K562 (cell line): Measurements from ENCODE around the gene SMARCB1. TPM values are rescaled to one million over a fixed set of nuclear protein-coding genes. Genes with fewer than 3 reads are reported as not detected.

Experiments
- CBX1 ChIP-seq: sonication (generic); IDR thresholded peaks from 2 replicates; pipeline ENCODE4 v1.6.1; 2016; ENCODE audit warnings: antibody characterized with exemption, low read depth, mild to moderate bottlenecking
- CHCHD3 ChIP-seq: fragments of 250-450 bp; sonication (Bioruptor Pico); IDR thresholded peaks from 2 replicates; pipeline ENCODE4 v2.1.2; 2022; ENCODE audit warnings: mild to moderate bottlenecking
- DACH1 ChIP-seq: fragments of 450-650 bp; IDR thresholded peaks from 2 replicates; pipeline ENCODE4 v1.6.1; 2018; ENCODE audit not compliant: partially characterized antibody
- EHMT2 ChIP-seq: fragments of 450-650 bp; IDR thresholded peaks from 2 replicates; pipeline ENCODE4 v1.6.1; 2018; ENCODE audit warnings: antibody characterized with exemption
- FOXA3 ChIP-seq, 2 experiments: fragments of 450-650 bp in 1 of 2; sonication (generic) in 1 of 2; formaldehyde crosslinking; IDR thresholded peaks in 1 of 2; conservative IDR thresholded peaks in 1 of 2; 2 replicates each; pipeline versions ENCODE4 v1.4.0 to v1.8.0; 2020 to 2022; ENCODE audit warnings: mild to moderate bottlenecking in 2 of 2, missing genetic modification reagents in 1 of 2
- GABPA ChIP-seq: fragments of 200-800 bp; sonication (Bioruptor generic); conservative IDR thresholded peaks from 2 replicates; pipeline ENCODE4 v1.6.1; 2016; ENCODE audit warnings: low read depth, missing genetic modification characterization, missing compliant biosample characterization
- ILK ChIP-seq: fragments of 450-650 bp; IDR thresholded peaks from 2 replicates; pipeline ENCODE4 v1.6.1; 2016; ENCODE audit warnings: missing genetic modification characterization, low read depth, mild to moderate bottlenecking, missing compliant biosample characterization, moderate library complexity, borderline replicate concordance
- KDM5B ChIP-seq: fragments of 200-600 bp; sonication (generic); IDR thresholded peaks from 2 replicates; pipeline ENCODE4 v1.6.1; 2012; ENCODE audit warnings: low read depth, mild to moderate bottlenecking, moderate library complexity, low read length, control low read depth, inconsistent platforms; ENCODE audit not compliant: insufficient replicate concordance
- KLF6 ChIP-seq: fragments of 250-450 bp; sonication (Bioruptor Pico); IDR thresholded peaks from 2 replicates; pipeline ENCODE4 v1.4.0; 2020; ENCODE audit warnings: mild to moderate bottlenecking, moderate library complexity, borderline replicate concordance
- MAFG ChIP-seq: fragments of 450-650 bp; conservative IDR thresholded peaks from 2 replicates; pipeline ENCODE4 v1.6.1; 2016; ENCODE audit warnings: missing genetic modification characterization, missing compliant biosample characterization
- PHF20 ChIP-seq: fragments of 450-650 bp; IDR thresholded peaks from 2 replicates; pipeline ENCODE4 v1.6.1; 2018; ENCODE audit not compliant: partially characterized antibody
- RAD21 ChIP-seq, 2 experiments: fragments of 250-450 bp in 1 of 2; fragments of 450-650 bp in 1 of 2; sonication (Bioruptor Pico) in 1 of 2; formaldehyde crosslinking in 1 of 2; IDR thresholded peaks in 1 of 2; conservative IDR thresholded peaks in 1 of 2; 2 replicates each; pipeline versions ENCODE4 v1.4.0 to v1.8.0; 2020 to 2022; ENCODE audit warnings: mild to moderate bottlenecking in 2 of 2, moderate library complexity in 1 of 2
- REST ChIP-seq, 2 experiments: fragments of 450-650 bp; formaldehyde crosslinking in 1 of 2; IDR thresholded peaks; 2 replicates each; pipeline versions ENCODE4 v1.4.0 to v1.6.1; 2014 to 2020; ENCODE audit warnings: mild to moderate bottlenecking in 2 of 2, borderline replicate concordance in 1 of 2, low read depth in 1 of 2
- SETDB1 ChIP-seq: IDR thresholded peaks from one replicate; pipeline ENCODE4 v1.6.1; 2012; ENCODE audit warnings: low read length, control low read depth, inconsistent platforms
- ZBTB2 ChIP-seq: fragments of 450-650 bp; IDR thresholded peaks from 2 replicates; pipeline ENCODE4 v1.6.1; 2016; ENCODE audit warnings: antibody characterized with exemption
- ZNF431 ChIP-seq: sonication (generic); formaldehyde crosslinking; IDR thresholded peaks from 2 replicates; pipeline ENCODE4 v1.8.0; 2022; ENCODE audit warnings: mild to moderate bottlenecking, missing genetic modification reagents
- polyA plus RNA-seq, 8 experiments: library from polyadenylated mRNA; depleted of rRNA in 4 of 8; stranded (reverse) in 5 of 8; unstranded in 3 of 8; fragments of >200 nt; fragmentation: Nextera tagmentation in 2 of 8; fragmentation: Illumina TruSeq in 1 of 8; extraction: Ambion mirVana in 2 of 8; extraction: Trizol in 1 of 8; gene quantifications; 2 replicates each; pipeline versions ENCODE4 v1.2.1 to v1.2.3, GENCODE V29; 2011 to 2014; ENCODE audit warnings: inconsistent platforms in 1 of 8, missing spikeins in 1 of 8
- total RNA-seq, 7 experiments: library from RNA; depleted of rRNA in 6 of 7; stranded (reverse); fragments of >200 nt in 6 of 7; fragmentation: Illumina TruSeq in 2 of 7; extraction: Trizol in 2 of 7; gene quantifications; 2 replicates each; pipeline versions ENCODE4 v1.2.1 to v1.2.3, GENCODE V29; 2011 to 2021; ENCODE audit warnings: low replicate concordance in 1 of 7
- TF ChIP-seq, protein P1 (sequence below): sonication (generic); formaldehyde crosslinking; IDR thresholded peaks from 2 replicates; pipeline ENCODE4 v1.8.0; 2022; ENCODE audit warnings: missing genetic modification reagents, mild to moderate bottlenecking, moderate library complexity, borderline replicate concordance

Gene SMARCB1
- total and polyA plus RNA-seq, 9 of the 15 experiments (the other 6 are each of a cell fraction or from before 2014, with no cell fraction given) = 1.2 to 113 (median 65.4) TPM

DNA sequence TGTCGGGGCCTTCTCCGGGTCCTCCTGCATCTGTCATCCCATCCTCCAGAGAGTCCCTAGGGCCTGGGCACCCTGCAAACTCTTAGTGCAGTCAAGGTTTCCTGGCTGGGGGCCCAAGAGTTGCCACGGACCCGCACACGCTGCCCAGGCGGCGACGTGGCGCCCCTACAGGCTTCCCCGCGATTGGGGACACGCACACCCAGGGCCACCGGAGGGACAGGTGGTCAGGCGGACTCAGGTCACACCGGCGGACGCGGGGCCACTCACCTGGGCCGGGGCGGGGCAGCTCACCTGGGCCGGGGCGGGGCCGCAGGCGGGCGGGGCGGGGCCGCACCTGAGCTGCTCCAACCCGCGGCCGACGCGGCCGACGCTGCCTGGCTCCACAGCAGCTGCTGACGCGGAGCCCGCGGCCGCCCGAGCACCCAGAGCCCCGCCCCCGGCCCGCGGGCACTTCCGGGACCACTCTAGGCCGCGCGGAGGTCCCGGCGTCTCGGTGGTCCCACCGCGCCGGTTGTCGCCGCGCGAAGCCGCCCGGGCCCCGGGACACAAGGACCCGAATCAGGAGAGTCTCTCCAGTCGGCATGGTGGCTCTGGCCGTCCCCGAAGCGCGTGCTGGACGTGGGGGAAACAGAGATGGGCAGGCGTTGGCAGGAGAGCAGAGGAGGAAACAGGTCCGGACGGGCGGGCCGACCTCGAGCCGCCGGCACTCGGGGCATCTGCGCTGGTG is 35.9 kb upstream of the SMARCB1 start, which contains the start of gene ZNF70 (continued):
- TF ChIP-seq REST (IDR thresholded peaks at IDR 0.05; ENCODE audit: borderline replicate concordance) (peak; percentile 70), REST (CRISPR knock-in tag; IDR thresholded peaks at IDR 0.05; ENCODE audit: low read depth) (no peak), ILK (tag) (no peak), ZBTB2 (no peak), EHMT2 (no peak), DACH1 (no peak), KDM5B (peak; percentile 51), KLF6 (CRISPR knock-in tag) (no peak), FOXA3 (CRISPR knock-in tag; conservative IDR thresholded peaks at IDR 0.05 in 1 of 2, IDR thresholded peaks at IDR 0.05 in 1 of 2) (no peak), GABPA (peak; percentile 93), ZNF431 (CRISPR knock-in tag) (0 out of 2 replicates have a peak, but pooled peaks have one; percentile 22), MAFG (tag) (no peak), PHF20 (no peak), RAD21 (CRISPR knock-in tag; conservative IDR thresholded peaks at IDR 0.05 in 1 of 2, IDR thresholded peaks at IDR 0.05 in 1 of 2) (peak in 1 of 2 experiments; percentile 22; a peak in 1 of 4 replicates), SETDB1 (no peak), CHCHD3 (CRISPR knock-in tag) (no peak), CBX1 (no peak)
- TF ChIP-seq, protein P1, sequence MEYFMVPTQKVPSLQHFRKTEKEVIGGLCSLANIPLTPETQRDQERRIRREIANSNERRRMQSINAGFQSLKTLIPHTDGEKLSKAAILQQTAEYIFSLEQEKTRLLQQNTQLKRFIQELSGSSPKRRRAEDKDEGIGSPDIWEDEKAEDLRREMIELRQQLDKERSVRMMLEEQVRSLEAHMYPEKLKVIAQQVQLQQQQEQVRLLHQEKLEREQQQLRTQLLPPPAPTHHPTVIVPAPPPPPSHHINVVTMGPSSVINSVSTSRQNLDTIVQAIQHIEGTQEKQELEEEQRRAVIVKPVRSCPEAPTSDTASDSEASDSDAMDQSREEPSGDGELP (CRISPR knock-in tag) = peak; percentile 41
